Mammary epithelial cell (primary cell): ENCODE measurements around the gene PP2D1.

Experiments used
- CTCF ChIP-seq, 2 donors: IDR thresholded peaks in 1 of 2; conservative IDR thresholded peaks in 1 of 2; 2 replicates each; pipeline ENCODE4 v1.5.1; 2011 to 2012; ENCODE audit warnings: inconsistent platforms in 2 of 2, low read length in 2 of 2, mild to moderate bottlenecking in 2 of 2, control low read depth in 1 of 2, low read depth in 1 of 2; ENCODE audit not compliant: insufficient read depth in 1 of 2; ENCODE audit errors: extremely low read depth in 1 of 2
- EZH2 ChIP-seq: IDR thresholded peaks from 2 replicates; pipeline ENCODE4 v1.6.1; 2012; ENCODE audit warnings: low read length, inconsistent platforms, borderline replicate concordance

GRCh38 chr3:19950316-19950715 is 61.7 kb downstream of the PP2D1 start:
- TF ChIP-seq CTCF (conservative IDR thresholded peaks at IDR 0.05 in 1 of 2, IDR thresholded peaks at IDR 0.05 in 1 of 2; ENCODE audit: extremely low read depth in 1 of 2, insufficient read depth in 1 of 2, low read depth in 1 of 2, low read length in 2 of 2) (no peak), EZH2 (no peak)
